ENCODE measurements around the gene LCLAT1.

- no peak for TF ChIP-seq CTCF (conservative IDR thresholded peaks at IDR 0.05)
- no peak for TF ChIP-seq ZFX (IDR thresholded peaks at IDR 0.05)
These were observed 130.1 kb downstream of the LCLAT1 start for GRCh38 chr2:30577151-30577550.
